Mesendoderm (in vitro differentiated cells): ENCODE measurements around the gene FAM171A2.

Experiments used
- DNase-seq: peaks from one replicate; pipeline ENCODE4 v3.0.0; 2013
- H2AK5ac ChIP-seq: 2 replicates; pipeline ENCODE4 v1.6.1; 2013; ENCODE audit warnings: low read length, inconsistent platforms
- H2BK120ac ChIP-seq: 2 replicates; pipeline ENCODE4 v1.6.1; 2013; ENCODE audit warnings: low read depth, mild to moderate bottlenecking, low read length, moderate library complexity, mixed read lengths
- H2BK15ac ChIP-seq: replicated peaks from 2 replicates; pipeline ENCODE4 v1.6.1; 2013; ENCODE audit warnings: low read depth, mild to moderate bottlenecking, moderate library complexity
- H2BK5ac ChIP-seq: 2 replicates; pipeline ENCODE4 v1.6.1; 2013; ENCODE audit warnings: low read length, inconsistent platforms
- H3K18ac ChIP-seq: 2 replicates; pipeline ENCODE4 v1.6.1; 2013; ENCODE audit warnings: mild to moderate bottlenecking, low read length, mixed read lengths
- H3K23ac ChIP-seq: one replicate; pipeline ENCODE4 v1.6.1; 2013; ENCODE audit warnings: low read length
- H3K27ac ChIP-seq: 2 replicates; pipeline ENCODE4 v1.5.1; 2013; ENCODE audit warnings: low read depth, mild to moderate bottlenecking, inconsistent platforms, low read length, moderate library complexity
- H3K27me3 ChIP-seq: 2 replicates; pipeline ENCODE4 v1.6.1; 2013; ENCODE audit warnings: low read length, control low read depth, mild to moderate bottlenecking, inconsistent platforms; ENCODE audit not compliant: insufficient read depth, poor library complexity
- H3K36me3 ChIP-seq: 2 replicates; pipeline ENCODE4 v1.6.1; 2013; ENCODE audit warnings: low read length, inconsistent platforms; ENCODE audit not compliant: control insufficient read depth, insufficient read depth
- H3K4ac ChIP-seq: one replicate; pipeline ENCODE4 v1.6.1; 2013; ENCODE audit warnings: low read depth, mild to moderate bottlenecking, low read length, moderate library complexity
- H3K4me1 ChIP-seq: 2 replicates; pipeline ENCODE4 v1.6.1; 2013; ENCODE audit warnings: low read depth, low read length, inconsistent platforms; ENCODE audit not compliant: control insufficient read depth
- H3K4me2 ChIP-seq: 2 replicates; pipeline ENCODE4 v1.6.1; 2013; ENCODE audit warnings: low read length
- H3K4me3 ChIP-seq: 2 replicates; pipeline ENCODE4 v1.5.1; 2013; ENCODE audit warnings: mild to moderate bottlenecking, low read length
- H3K56ac ChIP-seq: one replicate; pipeline ENCODE4 v1.6.1; 2013; ENCODE audit warnings: low read length
- H3K79me1 ChIP-seq: 2 replicates; pipeline ENCODE4 v1.6.1; 2013; ENCODE audit warnings: low read length, inconsistent platforms
- H3K79me2 ChIP-seq: 2 replicates; pipeline ENCODE4 v1.6.1; 2013; ENCODE audit warnings: mild to moderate bottlenecking, low read length; ENCODE audit not compliant: control insufficient read depth, insufficient read depth
- H3K9ac ChIP-seq: 2 replicates; pipeline ENCODE4 v1.6.1; 2013; ENCODE audit warnings: low read length, inconsistent platforms
- H4K5ac ChIP-seq: one replicate; pipeline ENCODE4 v1.6.1; 2013; ENCODE audit warnings: low read length
- H4K8ac ChIP-seq: one replicate; pipeline ENCODE4 v1.6.1; 2013; ENCODE audit warnings: low read depth, mild to moderate bottlenecking, control low read depth, low read length, moderate library complexity
- WGBS: extraction: QIAGEN DNeasy Blood & Tissue Kit; methylation state at CpG from one replicate; pipeline ENCODE4 v1.1.7; 2013; ENCODE audit warnings: low lambda C conversion rate, missing lambda C conversion rate; ENCODE audit not compliant: insufficient coverage; ENCODE audit errors: extremely low coverage; 5-methylcytosine and 5-hydroxymethylcytosine counted together

FAM171A2 gene

GRCh38 chr17:44382917-44383316 is 19.3 kb upstream of the FAM171A2 start:
- H2AK5ac ChIP-seq: no peak overlapping the region
- H3K4me1 ChIP-seq: no peaks in the 10 kb centered on the region
- peaks cover 5% of the 10 kb centered on the region for H3K27me3 ChIP-seq
- WGBS: no CpG with 5 or more reads among the region's 6 CpGs
- no peak overlapping the region for H3K23ac ChIP-seq
- H2BK5ac ChIP-seq: no peak overlapping the region
- H3K79me2 ChIP-seq: no peaks in the 10 kb centered on the region
- H4K8ac ChIP-seq: no peak overlapping the region
- H3K36me3 ChIP-seq: no peaks in the 10 kb centered on the region
- no peak overlapping the region for H2BK15ac ChIP-seq
- H3K4me3 ChIP-seq: no peak overlapping the region
- no peak overlapping the region for H3K27ac ChIP-seq
- no peak overlapping the region for H3K18ac ChIP-seq
- H3K79me1 ChIP-seq: no peaks in the 10 kb centered on the region
- no peak overlapping the region for H2BK120ac ChIP-seq
- no peak overlapping the region for H3K9ac ChIP-seq
- H3K4me2 ChIP-seq: no peak overlapping the region
- H4K5ac ChIP-seq: no peak overlapping the region
- H3K4ac ChIP-seq: no peak overlapping the region
- H3K56ac ChIP-seq: no peak overlapping the region
- DNase-seq: no peak

GRCh38 chr17:44381810-44382305 is 18.2 kb upstream of the FAM171A2 start:
- Histone ChIP-seq H3K27me3 (peaks cover 5% of the 10 kb centered on the region), H3K4me3 (no peak overlapping the region), H3K4me1 (no peaks in the 10 kb centered on the region), H2BK120ac (no peak overlapping the region), H3K79me1 (no peaks in the 10 kb centered on the region), H3K79me2 (no peaks in the 10 kb centered on the region), H3K23ac (no peak overlapping the region), H3K18ac (no peak overlapping the region), H4K5ac (no peak overlapping the region), H3K9ac (no peak overlapping the region), H3K4ac (no peak overlapping the region), H2BK5ac (no peak overlapping the region), H3K27ac (no peak overlapping the region), H4K8ac (no peak overlapping the region), H3K56ac (no peak overlapping the region), H2BK15ac (no peak overlapping the region), H2AK5ac (no peak overlapping the region), H3K4me2 (no peak overlapping the region), H3K36me3 (no peaks in the 10 kb centered on the region)
- DNase-seq: no peak
- WGBS: no CpG with 5 or more reads among the region's 4 CpGs

- Histone ChIP-seq H2AK5ac (no peak overlapping the region), H3K79me1 (no peaks in the 10 kb centered on the region), H3K27me3 (peaks cover 5% of the 10 kb centered on the region), H3K4me2 (no peak overlapping the region), H3K27ac (no peak overlapping the region), H3K4me1 (peaks cover 2% of the 10 kb centered on the region), H3K79me2 (no peaks in the 10 kb centered on the region), H3K4ac (no peak overlapping the region), H2BK15ac (no peak overlapping the region), H4K8ac (no peak overlapping the region), H4K5ac (no peak overlapping the region), H3K9ac (no peak overlapping the region), H3K23ac (no peak overlapping the region), H3K18ac (no peak overlapping the region), H3K4me3 (no peak overlapping the region), H2BK5ac (no peak overlapping the region), H3K56ac (no peak overlapping the region), H3K36me3 (no peaks in the 10 kb centered on the region), H2BK120ac (no peak overlapping the region)
- no peak for DNase-seq
- WGBS: no CpG with 5 or more reads among the region's 9 CpGs
These were observed 17.1 kb upstream of the FAM171A2 start for GRCh38 chr17:44380767-44381166.

- Histone ChIP-seq H2BK5ac (no peak overlapping the region), H3K79me1 (no peaks in the 10 kb centered on the region), H3K79me2 (no peaks in the 10 kb centered on the region), H2BK15ac (no peak overlapping the region), H3K56ac (no peak overlapping the region), H3K27me3 (peaks cover 5% of the 10 kb centered on the region), H3K27ac (no peak overlapping the region), H2AK5ac (no peak overlapping the region), H3K4me2 (no peak overlapping the region), H3K36me3 (no peaks in the 10 kb centered on the region), H3K23ac (no peak overlapping the region), H2BK120ac (no peak overlapping the region), H3K18ac (no peak overlapping the region), H3K4ac (no peak overlapping the region), H4K5ac (no peak overlapping the region), H3K4me1 (peaks cover 5% of the 10 kb centered on the region), H4K8ac (no peak overlapping the region), H3K9ac (no peak overlapping the region), H3K4me3 (no peak overlapping the region)
- WGBS: no CpG with 5 or more reads among the region's 10 CpGs
- no peak for DNase-seq
These were observed 16.2 kb upstream of the FAM171A2 start for GRCh38 chr17:44379887-44380286.

GRCh38 chr17:44378171-44378705 is 14.6 kb upstream of the FAM171A2 start:
- H4K5ac ChIP-seq: no peak overlapping the region
- no peak for DNase-seq
- no peak overlapping the region for H3K4me2 ChIP-seq
- H3K79me2 ChIP-seq: no peaks in the 10 kb centered on the region
- no peak overlapping the region for H2BK15ac ChIP-seq
- H3K56ac ChIP-seq: no peak overlapping the region
- H3K27me3 ChIP-seq: no peaks in the 10 kb centered on the region
- no peak overlapping the region for H3K18ac ChIP-seq
- H3K4ac ChIP-seq: no peak overlapping the region
- H3K4me1 ChIP-seq: peaks cover 8% of the 10 kb centered on the region
- H3K4me3 ChIP-seq: no peak overlapping the region
- no peak overlapping the region for H3K27ac ChIP-seq
- no peak overlapping the region for H3K9ac ChIP-seq
- H2BK5ac ChIP-seq: no peak overlapping the region
- H2BK120ac ChIP-seq: no peak overlapping the region
- H3K23ac ChIP-seq: no peak overlapping the region
- H4K8ac ChIP-seq: no peak overlapping the region
- no peaks in the 10 kb centered on the region for H3K36me3 ChIP-seq
- no peaks in the 10 kb centered on the region for H3K79me1 ChIP-seq
- no peak overlapping the region for H2AK5ac ChIP-seq
- WGBS: no CpG with 5 or more reads among the region's 14 CpGs

- Histone ChIP-seq H3K4me2 (no peak overlapping the region), H3K9ac (no peak overlapping the region), H3K18ac (no peak overlapping the region), H3K79me2 (no peaks in the 10 kb centered on the region), H2BK120ac (no peak overlapping the region), H3K4me3 (no peak overlapping the region), H3K36me3 (no peaks in the 10 kb centered on the region), H4K5ac (no peak overlapping the region), H3K4me1 (peaks cover 8% of the 10 kb centered on the region), H2AK5ac (no peak overlapping the region), H3K56ac (no peak overlapping the region), H4K8ac (no peak overlapping the region), H3K79me1 (no peaks in the 10 kb centered on the region), H3K23ac (no peak overlapping the region), H2BK15ac (no peak overlapping the region), H3K4ac (no peak overlapping the region), H2BK5ac (no peak overlapping the region), H3K27ac (no peak overlapping the region), H3K27me3 (no peaks in the 10 kb centered on the region)
- no peak for DNase-seq
- no CpG with 5 or more reads among the region's 12 CpGs for WGBS
These were observed 13.1 kb upstream of the FAM171A2 start for GRCh38 chr17:44376779-44377178.
